Neural progenitor cell (in vitro differentiated cells): Measurements from ENCODE around the gene NUDT6. TPM values are rescaled to one million over a fixed set of nuclear protein-coding genes. Genes with fewer than 3 reads are reported as not detected.

ENCODE experiments used
- DNase-seq: peaks from one replicate; pipeline ENCODE4 v3.0.0-alpha.2; 2016; ENCODE audit warnings: low spot score
- H2AFZ ChIP-seq: fragments of 200-600 bp; sonication (generic); replicated peaks from 2 replicates; pipeline ENCODE4 v1.6.1; 2016; ENCODE audit warnings: antibody characterized with exemption
- H3F3A ChIP-seq: fragments of 200-600 bp; sonication (generic); 2 replicates; pipeline ENCODE4 v1.6.1; 2016; ENCODE audit warnings: antibody characterized with exemption, low read depth
- H3K27ac ChIP-seq: fragments of 200-600 bp; sonication (generic); 2 replicates; pipeline ENCODE4 v1.5.1; 2016; ENCODE audit warnings: mild to moderate bottlenecking
- H3K27me3 ChIP-seq: fragments of 200-600 bp; sonication (generic); 2 replicates; pipeline ENCODE4 v1.6.1; 2016; ENCODE audit warnings: mild to moderate bottlenecking, moderate library complexity
- H3K36me3 ChIP-seq: fragments of 200-600 bp; sonication (generic); 2 replicates; pipeline ENCODE4 v1.5.1; 2016
- H3K4me1 ChIP-seq: fragments of 200-600 bp; sonication (generic); 2 replicates; pipeline ENCODE4 v1.6.1; 2016; ENCODE audit warnings: mixed run types
- H3K4me2 ChIP-seq: fragments of 200-600 bp; sonication (generic); 2 replicates; pipeline ENCODE4 v1.6.1; 2016
- H3K4me3 ChIP-seq: fragments of 200-600 bp; sonication (generic); 2 replicates; pipeline ENCODE4 v1.5.1; 2016
- H3K79me2 ChIP-seq: fragments of 200-600 bp; sonication (generic); 2 replicates; pipeline ENCODE4 v1.6.1; 2016; ENCODE audit warnings: low read depth
- H3K9ac ChIP-seq: fragments of 200-600 bp; sonication (generic); 2 replicates; pipeline ENCODE4 v1.6.1; 2016
- H3K9me3 ChIP-seq: fragments of 200-600 bp; sonication (generic); 2 replicates; pipeline ENCODE4 v1.5.1; 2016; ENCODE audit warnings: low read depth
- H4K20me1 ChIP-seq: fragments of 200-600 bp; sonication (generic); 2 replicates; pipeline ENCODE4 v1.6.1; 2016; ENCODE audit warnings: low read depth
- H3K27ac Mint-ChIP-seq: 3 replicates; pipeline ENCODE4 v1.8.0; 2021; ENCODE audit warnings: mixed read lengths
- H3K27me3 Mint-ChIP-seq: 2 replicates; pipeline ENCODE4 v1.8.0; 2022; ENCODE audit warnings: low read depth, mild to moderate bottlenecking, inconsistent platforms, moderate library complexity, mixed read lengths; ENCODE audit not compliant: insufficient read depth
- H3K36me3 Mint-ChIP-seq: 3 replicates; pipeline ENCODE4 v1.8.0; 2021; ENCODE audit warnings: mixed read lengths
- H3K4me1 Mint-ChIP-seq: 3 replicates; pipeline ENCODE4 v1.8.0; 2021; ENCODE audit warnings: mixed read lengths
- H3K4me3 Mint-ChIP-seq: 3 replicates; pipeline ENCODE4 v1.8.0; 2021; ENCODE audit warnings: mild to moderate bottlenecking, moderate library complexity, mixed read lengths
- H3K9me3 Mint-ChIP-seq: 3 replicates; pipeline ENCODE4 v1.8.0; 2020; ENCODE audit warnings: mixed read lengths
- EZH2 ChIP-seq: fragments of 200-600 bp; sonication (generic); IDR thresholded peaks from 2 replicates; pipeline ENCODE4 v1.6.1; 2017; ENCODE audit warnings: antibody characterized with exemption, mild to moderate bottlenecking, moderate library complexity
- EZH2phosphoT487 ChIP-seq: fragments of 200-600 bp; sonication (generic); IDR thresholded peaks from 2 replicates; pipeline ENCODE4 v1.6.1; 2017; ENCODE audit warnings: antibody characterized with exemption
- total RNA-seq: library from RNA; depleted of rRNA; stranded (reverse); fragments of >200 nt; gene quantifications from 2 replicates; pipeline ENCODE4 v1.2.3, GENCODE V29; 2015; ENCODE audit warnings: low replicate concordance
- TF ChIP-seq, protein P1 (sequence below): fragments of 200-600 bp; sonication (generic); IDR thresholded peaks from 2 replicates; pipeline ENCODE4 v1.5.1; 2017; ENCODE audit warnings: antibody characterized with exemption, mild to moderate bottlenecking

The NUDT6 gene
- total RNA-seq, 1 donor from 2014 or later: 20.9 TPM

DNA sequence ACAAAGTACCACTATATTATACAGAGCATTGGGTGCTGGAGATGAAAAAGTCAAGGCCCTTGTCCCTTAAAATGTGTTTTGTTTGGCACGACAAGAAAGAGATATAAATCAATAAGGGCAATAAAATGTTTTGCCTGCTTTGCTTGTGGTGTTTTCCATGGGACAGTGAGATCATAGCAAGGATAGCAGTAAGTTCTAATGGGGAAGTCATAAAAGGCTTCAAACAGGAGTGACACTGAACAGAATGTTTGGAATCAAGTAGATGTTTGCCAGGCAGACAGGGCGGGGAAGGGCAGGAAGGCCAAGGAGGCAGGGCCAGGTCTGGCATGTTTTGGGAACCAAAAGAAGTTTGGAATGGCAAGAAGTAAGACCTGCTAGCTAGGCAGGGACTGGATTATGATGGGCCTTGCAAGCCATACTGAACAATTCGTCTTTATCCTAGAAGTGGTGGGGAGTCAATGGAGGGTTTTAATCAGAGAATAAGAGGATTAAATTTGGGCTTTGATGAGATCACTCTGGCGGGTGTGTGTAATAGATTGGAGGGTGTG, 79.3 kb downstream of the NUDT6 start:
- H3K9ac ChIP-seq: no peak overlapping the region
- H3K27me3 Mint-ChIP-seq: no peaks in the 10 kb centered on the region
- peak overlapping the region; percentile 41 for H3K27ac ChIP-seq
- peak; percentile 14 for DNase-seq
- TF ChIP-seq, protein P1, sequence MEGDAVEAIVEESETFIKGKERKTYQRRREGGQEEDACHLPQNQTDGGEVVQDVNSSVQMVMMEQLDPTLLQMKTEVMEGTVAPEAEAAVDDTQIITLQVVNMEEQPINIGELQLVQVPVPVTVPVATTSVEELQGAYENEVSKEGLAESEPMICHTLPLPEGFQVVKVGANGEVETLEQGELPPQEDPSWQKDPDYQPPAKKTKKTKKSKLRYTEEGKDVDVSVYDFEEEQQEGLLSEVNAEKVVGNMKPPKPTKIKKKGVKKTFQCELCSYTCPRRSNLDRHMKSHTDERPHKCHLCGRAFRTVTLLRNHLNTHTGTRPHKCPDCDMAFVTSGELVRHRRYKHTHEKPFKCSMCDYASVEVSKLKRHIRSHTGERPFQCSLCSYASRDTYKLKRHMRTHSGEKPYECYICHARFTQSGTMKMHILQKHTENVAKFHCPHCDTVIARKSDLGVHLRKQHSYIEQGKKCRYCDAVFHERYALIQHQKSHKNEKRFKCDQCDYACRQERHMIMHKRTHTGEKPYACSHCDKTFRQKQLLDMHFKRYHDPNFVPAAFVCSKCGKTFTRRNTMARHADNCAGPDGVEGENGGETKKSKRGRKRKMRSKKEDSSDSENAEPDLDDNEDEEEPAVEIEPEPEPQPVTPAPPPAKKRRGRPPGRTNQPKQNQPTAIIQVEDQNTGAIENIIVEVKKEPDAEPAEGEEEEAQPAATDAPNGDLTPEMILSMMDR: no peak
- TF ChIP-seq EZH2phosphoT487 (no peak), EZH2 (no peak)
- H3K4me3 ChIP-seq: no peak overlapping the region
- no peak overlapping the region for H2AFZ ChIP-seq
- peaks cover 4% of the 10 kb centered on the region for H3K9me3 Mint-ChIP-seq
- H3K27ac Mint-ChIP-seq: no peak overlapping the region
- H3K79me2 ChIP-seq: peaks cover 100% of the 10 kb centered on the region
- no peak overlapping the region for H3K4me3 Mint-ChIP-seq
- H3K9me3 ChIP-seq: no peaks in the 10 kb centered on the region
- peaks cover 19% of the 10 kb centered on the region for H3K36me3 Mint-ChIP-seq
- peaks cover 12% of the 10 kb centered on the region for H3K36me3 ChIP-seq
- peaks cover 47% of the 10 kb centered on the region for H4K20me1 ChIP-seq
- peaks cover 5% of the 10 kb centered on the region for H3K4me1 Mint-ChIP-seq
- H3F3A ChIP-seq: peaks cover 27% of the 10 kb centered on the region
- no peaks in the 10 kb centered on the region for H3K27me3 ChIP-seq
- peaks cover 37% of the 10 kb centered on the region for H3K4me1 ChIP-seq
- peak overlapping the region; percentile 36 for H3K4me2 ChIP-seq

Other genes starting within 250 kb of the NUDT6 start
- gene BBS12, start 189.9 kb downstream of the NUDT6 start, total RNA-seq: 5.9 and 7.7 TPM in 2 replicates
- gene FGF2, start 95.8 kb downstream of the NUDT6 start, total RNA-seq: 27.7 and 43.8 TPM in 2 replicates